Heart left ventricle (tissue), 16 donors: Measurements from ENCODE around the gene GPR141. TPM values are rescaled to one million over a fixed set of nuclear protein-coding genes. Genes with fewer than 3 reads are reported as not detected.
A peak's percentile ranks its signal among the peaks of the same experiment; 100 is the strongest.

ENCODE experiments used
- ATAC-seq, 4 donors: fragments of 200-7000 bp; cut with Tn5 transposase; one replicate each; pipeline ENCODE4 v1.9.1; 2020 to 2022; ENCODE audit warnings: moderate library complexity in 4 of 4, mild to moderate bottlenecking in 3 of 4, moderate number of reproducible peaks in 1 of 4
- DNase-seq, 5 donors: peaks; one replicate each; pipeline ENCODE4 v3.0.0-alpha.2; 2020
- H3K27ac ChIP-seq, 12 donors: fragments of 200-600 bp; sonication (generic) in 4 of 12; one replicate each; pipeline versions ENCODE4 v1.5.0 to v1.8.0; 2016 to 2022; ENCODE audit warnings: mild to moderate bottlenecking in 2 of 12
- H3K27me3 ChIP-seq, 9 donors: fragments of 200-600 bp; sonication (generic) in 2 of 9; one replicate each; pipeline versions ENCODE4 v1.5.1 to v1.8.0; 2016 to 2022; ENCODE audit warnings: mild to moderate bottlenecking in 3 of 9
- H3K36me3 ChIP-seq, 9 donors: fragments of 200-600 bp; sonication (generic) in 2 of 9; one replicate each; pipeline versions ENCODE4 v1.5.0 to v1.8.0; 2018 to 2022; ENCODE audit warnings: mild to moderate bottlenecking in 2 of 9
- H3K4me1 ChIP-seq, 12 donors: fragments of 200-600 bp; sonication (generic) in 4 of 12; one replicate each; pipeline versions ENCODE4 v1.5.0 to v1.8.0; 2016 to 2022; ENCODE audit warnings: mild to moderate bottlenecking in 3 of 12
- H3K4me3 ChIP-seq, 12 donors: fragments of 200-600 bp; sonication (generic) in 4 of 12; one replicate each; pipeline versions ENCODE4 v1.5.0 to v1.8.0; 2017 to 2022; ENCODE audit warnings: mild to moderate bottlenecking in 9 of 12, moderate library complexity in 4 of 12
- H3K9me3 ChIP-seq, 12 donors: fragments of 200-600 bp; sonication (generic) in 4 of 12; one replicate each; pipeline versions ENCODE4 v1.5.0 to v1.8.0; 2016 to 2022; ENCODE audit warnings: mild to moderate bottlenecking in 1 of 12
- POLR2A ChIP-seq, 2 donors: fragments of 450-650 bp; IDR thresholded peaks; one replicate each; pipeline ENCODE4 v1.6.1; 2017; ENCODE audit warnings: antibody characterized with exemption in 2 of 2, mild to moderate bottlenecking in 2 of 2, moderate library complexity in 2 of 2
- WGBS, 4 donors: extraction: QIAGEN DNeasy Blood & Tissue Kit in 2 of 4; methylation state at CpG; one replicate each; pipeline versions ENCODE4 v1.1.5 to v1.1.7; 2013 to 2018; 5-methylcytosine and 5-hydroxymethylcytosine counted together
- intact Hi-C, 10 donors: fragments of 100-400 bp; cut with DNase I; formaldehyde crosslinking; loops; one replicate each; pipeline versions ENCODE4 v1.11.1 to v1.14.2; 2022
- polyA plus RNA-seq, 2 donors: library from polyadenylated mRNA; stranded (reverse); fragments of 200-250 nt; gene quantifications; one replicate each; pipeline ENCODE4 v1.2.3, GENCODE V29; 2013
- total RNA-seq, 9 donors: library from RNA; depleted of rRNA in 2 of 9; stranded (reverse); fragments of >200 nt in 2 of 9; fragmentation: NEBNext Ultra II Directional in 3 of 9; extraction: Animal tissue kit (Norgen Biotek cat#: 25700) in 3 of 9; gene quantifications; one replicate each; pipeline versions ENCODE4 v1.1.0 to v1.2.4, GENCODE V29; 2016 to 2023
- TF ChIP-seq, protein P1 (sequence below), 12 donors: fragments of 200-600 bp; sonication (generic) in 4 of 12; IDR thresholded peaks; one replicate each; pipeline versions ENCODE4 v1.5.0 to v1.8.0; 2018 to 2022; ENCODE audit warnings: antibody characterized with exemption in 12 of 12, mild to moderate bottlenecking in 5 of 12
- donor health status: ischemic (EF 13 %, LVEDD 7.1; RV severe dilation, severe dysfunction).
- donor health status: healthy with polysubstance abuse.
- donor health status: DM: no; HTN: yes; CAD: no.
- donor health status: DM: no; HTN: no; CAD: no.
- donor health status: ischemic (EF 25% LVEDD 6.9; RV normal size, moderate dysfunction).
- donor health status: ischemic (EF 25% LVEDD 5.7; RV mildly dilated, moderate dysfunction).
- donor health status: healthy.
- donor health status: DM: yes; HTN: yes; CAD: no.
- donor health status: ischemic (EF 35%, LVEDD 5.7; RV mildly dilated, moderate dysfunction).
- donor health status: nonischemic (EF 11% LVEDD 7.7; RV severe dilation, severe dysfunction).
- donor health status: DM: yes; HTN: yes; CAD: no.
- donor health status: PGD.
- donor health status: ischemic (EF 29% LVEDD 5.4; RV normal size, mild dysfunction).
- donor health status: nonischemic (EF 23%, LVEDD 6.1; RV moderate dilation, normal function).

The GPR141 gene
- total and polyA plus RNA-seq, 11 donors, result 0.11 to 5.2 (median 0.53) TPM; not detected in 3

DNA sequence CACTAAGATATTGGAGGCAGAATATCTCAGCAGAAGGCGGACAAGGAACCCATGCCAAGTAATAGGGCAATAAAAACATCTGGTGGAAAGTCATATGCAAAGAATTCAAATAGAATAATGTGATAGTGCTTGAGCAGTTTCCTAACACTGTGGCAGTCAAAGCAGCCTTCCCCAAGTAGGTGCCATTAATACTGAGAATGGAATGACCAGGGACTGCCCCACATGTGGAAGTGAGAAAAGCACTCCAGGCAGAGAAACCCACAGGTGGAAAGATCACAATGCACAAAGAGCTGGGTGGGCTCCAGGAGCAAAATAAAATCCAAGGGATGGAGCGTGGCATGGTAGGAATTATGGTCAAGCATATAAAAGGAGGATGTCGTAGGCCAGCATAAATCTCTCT lies 100.4 kb downstream of the GPR141 start:
- no peak for DNase-seq
- Histone ChIP-seq H3K27ac (no peak overlapping the region), H3K9me3 (no peaks in the 10 kb centered on the region), H3K4me1 (peaks cover 0 to 6% (median 0%) of the 10 kb centered on the region in 12 donors), H3K27me3 (no peaks in the 10 kb centered on the region), H3K4me3 (no peak overlapping the region), H3K36me3 (no peaks in the 10 kb centered on the region)
- intact Hi-C loops, result no loop called here
- no peak for ATAC-seq
- WGBS, 4 donors, result 75 to 86% (median 84%) methylated on average over 3 of the region's 3 CpGs
- TF ChIP-seq POLR2A (IDR thresholded peaks at IDR 0.05), result no peak
- TF ChIP-seq, protein P1, sequence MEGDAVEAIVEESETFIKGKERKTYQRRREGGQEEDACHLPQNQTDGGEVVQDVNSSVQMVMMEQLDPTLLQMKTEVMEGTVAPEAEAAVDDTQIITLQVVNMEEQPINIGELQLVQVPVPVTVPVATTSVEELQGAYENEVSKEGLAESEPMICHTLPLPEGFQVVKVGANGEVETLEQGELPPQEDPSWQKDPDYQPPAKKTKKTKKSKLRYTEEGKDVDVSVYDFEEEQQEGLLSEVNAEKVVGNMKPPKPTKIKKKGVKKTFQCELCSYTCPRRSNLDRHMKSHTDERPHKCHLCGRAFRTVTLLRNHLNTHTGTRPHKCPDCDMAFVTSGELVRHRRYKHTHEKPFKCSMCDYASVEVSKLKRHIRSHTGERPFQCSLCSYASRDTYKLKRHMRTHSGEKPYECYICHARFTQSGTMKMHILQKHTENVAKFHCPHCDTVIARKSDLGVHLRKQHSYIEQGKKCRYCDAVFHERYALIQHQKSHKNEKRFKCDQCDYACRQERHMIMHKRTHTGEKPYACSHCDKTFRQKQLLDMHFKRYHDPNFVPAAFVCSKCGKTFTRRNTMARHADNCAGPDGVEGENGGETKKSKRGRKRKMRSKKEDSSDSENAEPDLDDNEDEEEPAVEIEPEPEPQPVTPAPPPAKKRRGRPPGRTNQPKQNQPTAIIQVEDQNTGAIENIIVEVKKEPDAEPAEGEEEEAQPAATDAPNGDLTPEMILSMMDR (IDR thresholded peaks at IDR 0.05), result no peak

DNA sequence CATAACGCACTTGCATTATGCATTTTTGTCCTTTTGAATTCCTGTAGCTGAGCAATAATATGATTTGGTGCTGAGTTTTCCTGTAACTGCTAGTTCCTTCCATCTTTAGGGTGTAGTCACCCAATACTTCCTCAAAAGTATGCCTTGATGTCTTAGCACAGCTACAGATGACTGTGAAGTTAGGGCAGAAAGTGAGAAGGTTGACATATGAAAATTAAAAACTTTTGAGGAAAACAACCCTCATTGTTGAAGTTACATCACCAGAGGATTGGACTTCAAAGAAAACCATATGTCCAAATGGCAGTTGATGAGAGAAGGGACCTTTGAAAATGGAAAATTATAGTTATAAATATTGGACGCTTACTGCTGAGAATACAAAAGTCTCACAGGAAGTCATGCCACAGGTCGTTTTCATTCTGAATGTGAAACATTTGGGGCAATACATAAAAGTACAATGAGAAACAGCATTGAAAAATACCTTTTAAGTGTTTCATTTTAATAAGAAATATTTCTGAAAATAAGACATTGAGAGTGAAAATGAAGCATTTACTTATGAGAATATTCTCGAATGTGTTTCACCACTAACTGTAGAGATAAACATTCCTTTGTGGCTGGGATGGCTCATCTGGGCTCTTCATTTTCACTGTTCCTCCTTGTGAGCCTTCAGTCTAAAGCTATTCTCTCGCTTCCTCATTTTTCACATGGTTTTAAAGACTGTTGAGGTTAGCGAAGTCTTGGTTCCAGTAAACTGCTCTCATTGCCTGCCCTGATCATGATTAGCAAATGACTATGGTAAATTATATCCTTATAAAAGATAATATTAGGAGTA lies 103.4 kb downstream of the GPR141 start:
- intact Hi-C loops, result no loop called here
- H3K36me3 ChIP-seq, result no peaks in the 10 kb centered on the region
- no peaks in the 10 kb centered on the region for H3K9me3 ChIP-seq
- ATAC-seq, result peak in 3 of 4 donors; percentile 41 to 55 (median 44)
- DNase-seq, result no peak
- H3K27ac ChIP-seq, result peak overlapping the region in 2 of 12 donors; percentile 2 to 62
- no peak overlapping the region for H3K4me3 ChIP-seq
- TF ChIP-seq, protein P1 (IDR thresholded peaks at IDR 0.05), result no peak
- no peak for TF ChIP-seq POLR2A (IDR thresholded peaks at IDR 0.05)
- no peaks in the 10 kb centered on the region for H3K27me3 ChIP-seq
- H3K4me1 ChIP-seq, result peaks cover 0 to 6% (median 0%) of the 10 kb centered on the region in 12 donors
- WGBS, 4 donors, result 68 to 72% (median 70%) methylated on average over 6 of the region's 6 CpGs

Other genes with a start within 250 kb of the GPR141 start
- 10 to 100 TPM in 8 of 9 donors, 1 to 10 TPM in 1; 9.8 to 38.6 (median 15.3) TPM for gene ELMO1, start 234.9 kb upstream of the GPR141 start, total RNA-seq
- 1 to 10 TPM; 6.9 to 7.9 TPM for gene ELMO1, start 234.9 kb upstream of the GPR141 start, polyA plus RNA-seq
- under 1 TPM in 2 of 9 donors, not detected in 7; 0.36 to 0.91 TPM for gene NME8, start 164.8 kb downstream of the GPR141 start, total RNA-seq
- not detected for gene NME8, start 164.8 kb downstream of the GPR141 start, polyA plus RNA-seq
- gene SFRP4, start 233.1 kb downstream of the GPR141 start, total RNA-seq, result 10 to 100 TPM in 2 of 9 donors, 1 to 10 TPM in 3, under 1 TPM in 4; 0.35 to 21.3 (median 2.0) TPM
- under 1 TPM; 0.10 to 0.65 TPM for gene SFRP4, start 233.1 kb downstream of the GPR141 start, polyA plus RNA-seq
- 10 to 100 TPM; 31.0 to 73.0 (median 45.5) TPM for gene EPDR1, start 236.9 kb downstream of the GPR141 start, total RNA-seq
- 10 to 100 TPM; 10.5 to 15.7 TPM for gene EPDR1, start 236.9 kb downstream of the GPR141 start, polyA plus RNA-seq